HL-60 (cell line): ENCODE measurements around the gene IRF8.

Experiments
- DNase-seq, 2 experiments: peaks; one replicate each; pipeline ENCODE4 v3.0.0-alpha.2; 2010 to 2020; ENCODE audit warnings: low read depth in 1 of 2, low spot score in 1 of 2
- H3K27ac ChIP-seq: fragments of 250-450 bp; sonication (Bioruptor Pico); replicated peaks from 2 replicates; pipeline ENCODE4 v1.5.1; 2020; ENCODE audit warnings: mild to moderate bottlenecking, moderate library complexity
- H3K27me3 ChIP-seq: fragments of 250-450 bp; sonication (Bioruptor Pico); 2 replicates; pipeline ENCODE4 v1.5.1; 2021; ENCODE audit warnings: mild to moderate bottlenecking, moderate library complexity; ENCODE audit not compliant: insufficient read depth, poor library complexity, severe bottlenecking
- H3K4me3 ChIP-seq: replicated peaks from 2 replicates; pipeline ENCODE4 v1.5.1; 2011; ENCODE audit warnings: mild to moderate bottlenecking, control low read depth, low read length; ENCODE audit not compliant: insufficient read depth
- CTCF ChIP-seq: IDR thresholded peaks from one replicate; pipeline ENCODE4 v1.5.1; 2011; ENCODE audit warnings: low read length, control low read depth, inconsistent platforms; ENCODE audit not compliant: insufficient read depth
- GABPA ChIP-seq: IDR thresholded peaks from 2 replicates; pipeline ENCODE4 v1.6.1; 2012; ENCODE audit warnings: low read depth
- POLR2AphosphoS5 ChIP-seq: IDR thresholded peaks from 2 replicates; pipeline ENCODE4 v1.6.1; 2012; ENCODE audit warnings: low read depth
- REST ChIP-seq: IDR thresholded peaks from 2 replicates; pipeline ENCODE4 v1.6.1; 2012; ENCODE audit warnings: low read depth; ENCODE audit not compliant: insufficient replicate concordance
- SPI1 ChIP-seq: IDR thresholded peaks from 2 replicates; pipeline ENCODE4 v1.6.1; 2012; ENCODE audit warnings: low read depth, mild to moderate bottlenecking, borderline replicate concordance

IRF8 gene

GRCh38 chr16:85854935-85855334 is 44.0 kb upstream of the IRF8 start:
- DNase-seq: no peak
- TF ChIP-seq CTCF (no peak), POLR2AphosphoS5 (no peak), GABPA (no peak), REST (no peak), SPI1 (no peak)
- no peaks in the 10 kb centered on the region for H3K27me3 ChIP-seq
- no peak overlapping the region for H3K4me3 ChIP-seq
- H3K27ac ChIP-seq: no peak overlapping the region

GRCh38 chr16:85856079-85856478 is 42.9 kb upstream of the IRF8 start:
- DNase-seq: no peak
- Histone ChIP-seq H3K27me3 (no peaks in the 10 kb centered on the region), H3K4me3 (no peak overlapping the region), H3K27ac (no peak overlapping the region)
- no peak for TF ChIP-seq CTCF
- no peak for TF ChIP-seq GABPA
- TF ChIP-seq POLR2AphosphoS5: no peak
- TF ChIP-seq SPI1: no peak
- no peak for TF ChIP-seq REST

GRCh38 chr16:85856585-85856984 is 42.4 kb upstream of the IRF8 start:
- TF ChIP-seq SPI1 (no peak), POLR2AphosphoS5 (no peak), REST (no peak), GABPA (no peak), CTCF (no peak)
- Histone ChIP-seq H3K27ac (no peak overlapping the region), H3K27me3 (no peaks in the 10 kb centered on the region), H3K4me3 (no peak overlapping the region)
- DNase-seq: no peak
